ENCODE results near the gene WDFY2.

- TF ChIP-seq CTCF (IDR thresholded peaks at IDR 0.05; ENCODE audit: low read depth, low read length) (no peak), POLR2A (IDR thresholded peaks at IDR 0.05; ENCODE audit: extremely low read depth, insufficient read length) (no peak), MYC (IDR thresholded peaks at IDR 0.05; ENCODE audit: low read depth, low read length) (no peak)
Observed at GRCh38 chr13:51717786-51718398, 133.6 kb downstream of the WDFY2 start.

Data from NB4 (cell line).